HG03066 (cell line): ENCODE data around the gene PLTP.
A peak's percentile ranks its signal among the peaks of the same experiment; 100 is the strongest.
"Not testable (repeated sequence)": the region's sequence is repeated elsewhere in the genome, so short reads cannot be mapped to it uniquely, and the experiment has no call there.

Source experiments
- ATAC-seq: cut with Tn5 transposase; IDR thresholded peaks from one replicate; pipeline ENCODE4 v1.9.1; 2021; ENCODE audit warnings: low read depth; ENCODE audit not compliant: unreplicated experiment

Gene PLTP

DNA sequence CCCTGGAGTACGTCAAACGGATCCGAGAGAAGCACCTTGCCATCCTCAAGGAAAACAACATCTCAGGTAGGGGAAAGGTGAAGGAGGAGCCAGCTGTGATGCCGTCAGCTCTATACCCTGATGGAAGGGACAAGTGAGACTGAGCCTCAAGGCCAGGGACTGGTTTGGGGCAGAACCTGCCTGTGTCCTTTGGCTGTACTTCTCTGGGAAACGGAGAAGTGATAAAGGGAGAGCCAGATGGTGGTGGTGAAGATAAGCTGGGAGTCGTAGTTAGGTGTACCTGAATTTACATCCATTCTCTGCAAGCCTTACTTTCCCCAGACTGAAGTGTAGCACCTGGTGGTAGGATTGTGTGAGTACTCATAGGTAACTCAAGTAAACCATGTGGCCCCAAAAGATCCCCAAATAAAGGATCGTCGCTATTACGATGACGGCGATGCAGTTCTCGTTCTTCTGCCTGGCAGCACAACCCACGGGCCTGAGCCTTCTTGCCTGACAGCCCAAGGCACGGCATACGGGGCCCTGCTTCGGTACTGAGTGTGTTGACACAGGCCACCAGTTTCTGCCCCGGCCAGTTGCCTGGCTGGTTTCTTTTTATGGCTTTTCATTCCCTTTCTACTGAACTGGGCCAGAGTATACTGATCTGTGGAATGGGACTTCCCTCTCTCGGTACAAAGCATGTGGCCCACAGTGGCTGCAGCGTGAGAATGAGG, 33.2 kb upstream of the PLTP start:
- no peak for ATAC-seq

DNA sequence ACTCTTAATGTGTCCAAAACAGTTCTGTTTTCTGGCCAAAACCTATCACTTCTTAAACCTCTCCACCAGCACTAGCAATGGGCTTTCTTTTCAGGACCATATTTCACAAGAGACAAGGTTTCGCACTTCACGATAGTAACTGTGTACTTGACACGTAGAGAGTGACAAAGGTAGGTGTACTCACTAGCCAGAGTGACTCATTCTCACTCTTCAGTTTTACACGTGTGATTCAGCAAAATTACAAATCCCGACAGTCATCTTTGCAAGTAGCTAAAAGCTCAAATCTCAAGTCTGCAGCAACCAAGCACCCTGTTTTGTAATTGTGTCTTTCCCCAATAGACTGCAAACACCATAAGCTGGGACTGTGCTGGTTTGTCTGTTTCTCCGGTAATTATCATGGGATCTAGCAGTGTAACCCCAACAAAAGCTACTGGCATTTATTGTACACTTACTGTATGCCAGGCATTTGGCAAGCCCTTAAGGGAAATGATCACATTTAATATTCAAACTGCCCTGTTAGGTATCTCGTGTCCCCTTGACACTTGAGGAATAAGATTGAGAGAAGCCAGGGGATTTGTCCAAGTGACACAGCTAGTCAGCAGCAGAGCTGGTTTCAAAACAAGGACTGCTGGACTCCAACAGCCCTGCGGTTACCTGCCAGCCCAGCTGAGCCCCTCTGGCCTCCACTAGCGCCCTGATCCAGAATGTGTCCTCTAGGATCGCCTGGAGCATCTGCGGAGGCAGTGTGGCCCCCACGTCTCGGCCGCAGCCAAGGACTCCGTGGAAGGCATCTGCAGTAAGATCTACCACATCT, 32.4 kb upstream of the PLTP start:
- ATAC-seq = no peak

DNA sequence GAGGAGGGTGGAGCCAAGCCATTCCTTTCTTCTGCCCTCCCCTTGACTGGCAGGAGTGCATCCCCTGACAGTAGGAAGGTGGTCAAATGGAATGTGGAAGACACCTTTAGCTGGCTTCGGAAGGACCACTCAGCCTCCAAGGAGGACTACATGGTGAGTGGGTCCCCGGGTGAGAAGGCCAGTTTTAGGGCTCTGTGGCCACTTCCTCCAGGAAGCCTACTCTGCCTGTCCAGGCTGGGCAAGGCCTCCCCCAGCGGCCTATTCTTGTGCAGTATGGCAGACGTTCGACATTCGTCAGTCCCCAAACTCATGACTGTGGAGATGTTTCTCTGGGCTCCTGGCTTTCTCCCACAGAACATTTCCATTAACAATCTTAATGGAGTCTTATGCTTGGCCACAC, 31.7 kb upstream of the PLTP start:
- ATAC-seq = no peak

DNA sequence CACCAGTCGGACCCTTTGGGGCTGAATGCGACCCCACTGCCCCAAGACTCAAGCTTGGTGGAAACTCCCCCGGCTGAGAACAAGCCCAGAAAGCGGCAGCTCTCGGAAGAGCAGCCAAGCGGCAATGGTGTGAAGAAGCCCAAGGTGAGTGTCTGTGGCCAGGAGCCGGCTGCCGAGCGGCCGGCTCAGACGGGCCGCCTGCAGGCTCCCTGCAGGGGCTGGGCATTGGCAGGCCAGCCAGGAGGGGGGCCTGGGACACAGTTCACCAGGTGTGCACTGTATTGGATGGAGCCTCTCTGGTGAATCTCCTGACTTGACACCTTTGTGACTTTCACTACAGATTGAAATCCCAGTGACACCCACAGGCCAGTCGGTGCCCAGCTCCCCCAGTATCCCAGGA, 28.5 kb upstream of the PLTP start:
- no peak for ATAC-seq

DNA sequence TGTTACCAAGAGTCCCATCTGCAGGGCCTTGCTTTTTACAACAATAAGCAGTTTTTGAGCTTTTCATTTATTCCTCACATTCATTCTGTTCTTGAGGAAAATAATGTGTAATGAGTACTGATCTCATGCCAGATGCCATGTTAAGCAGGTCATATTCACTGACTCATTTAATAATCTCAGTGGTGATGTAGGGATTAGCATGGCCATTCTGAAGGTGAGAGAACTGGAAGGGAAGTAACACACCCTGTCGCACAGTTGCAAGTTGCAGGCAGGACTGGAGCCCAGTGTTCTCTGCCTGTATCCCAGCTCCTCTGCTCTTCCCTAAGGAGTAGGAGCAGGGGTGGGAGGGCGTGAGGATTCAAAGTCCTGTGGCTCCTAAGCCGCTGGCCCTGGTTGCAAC, 28.1 kb upstream of the PLTP start:
- no peak for ATAC-seq

DNA sequence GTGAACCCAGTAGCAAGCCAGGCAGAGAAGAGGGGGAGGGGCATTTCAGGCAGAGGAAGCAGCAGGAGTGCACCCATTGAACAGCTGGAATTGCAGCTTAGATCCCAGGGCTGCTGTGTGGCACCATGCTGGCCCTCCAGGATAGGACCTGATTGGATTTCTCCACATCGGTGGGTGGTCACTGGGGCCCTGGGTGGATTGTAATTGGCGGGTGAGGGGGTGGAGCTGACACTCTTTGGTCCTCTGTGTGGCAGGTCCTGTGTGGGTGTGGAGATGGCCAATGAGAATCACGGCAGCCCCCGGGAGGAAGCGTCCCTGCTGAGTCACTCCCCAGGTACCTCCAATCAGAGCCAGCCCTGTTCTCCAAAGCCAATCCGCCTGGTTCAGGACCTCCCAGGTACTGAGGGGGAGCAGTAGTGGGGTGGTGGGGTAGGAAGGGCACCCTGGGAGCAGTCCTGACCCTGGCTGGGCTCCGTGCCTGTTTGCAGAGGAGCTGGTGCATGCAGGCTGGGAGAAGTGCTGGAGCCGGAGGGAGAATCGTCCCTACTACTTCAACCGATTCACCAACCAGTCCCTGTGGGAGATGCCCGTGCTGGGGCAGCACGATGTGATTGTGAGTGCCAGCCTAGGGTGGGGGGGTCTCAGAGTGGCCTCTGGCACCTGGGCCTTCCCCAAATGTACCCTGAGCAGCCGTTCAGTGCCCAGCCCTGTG, 26.9 kb upstream of the PLTP start:
- ATAC-seq = no peak

DNA sequence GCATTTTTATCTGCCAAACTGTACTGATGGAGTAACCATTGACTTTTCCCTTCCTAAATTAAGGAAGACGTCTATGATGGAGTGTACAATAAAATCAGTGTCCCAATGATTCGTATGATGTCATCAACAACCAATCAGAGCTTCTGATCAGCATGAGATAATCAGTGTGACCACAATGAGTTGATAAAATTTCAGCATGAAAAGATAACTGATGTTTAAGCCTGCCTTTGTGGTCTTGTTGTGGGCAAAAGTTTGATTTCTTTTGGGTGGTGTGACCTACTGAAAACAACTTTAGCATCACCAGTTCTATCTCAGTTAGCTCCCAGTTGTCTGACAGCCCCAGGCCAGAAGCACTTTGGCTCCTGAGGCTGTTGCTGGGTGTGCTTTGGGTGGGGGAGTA, 25.8 kb upstream of the PLTP start:
- ATAC-seq = no peak

DNA sequence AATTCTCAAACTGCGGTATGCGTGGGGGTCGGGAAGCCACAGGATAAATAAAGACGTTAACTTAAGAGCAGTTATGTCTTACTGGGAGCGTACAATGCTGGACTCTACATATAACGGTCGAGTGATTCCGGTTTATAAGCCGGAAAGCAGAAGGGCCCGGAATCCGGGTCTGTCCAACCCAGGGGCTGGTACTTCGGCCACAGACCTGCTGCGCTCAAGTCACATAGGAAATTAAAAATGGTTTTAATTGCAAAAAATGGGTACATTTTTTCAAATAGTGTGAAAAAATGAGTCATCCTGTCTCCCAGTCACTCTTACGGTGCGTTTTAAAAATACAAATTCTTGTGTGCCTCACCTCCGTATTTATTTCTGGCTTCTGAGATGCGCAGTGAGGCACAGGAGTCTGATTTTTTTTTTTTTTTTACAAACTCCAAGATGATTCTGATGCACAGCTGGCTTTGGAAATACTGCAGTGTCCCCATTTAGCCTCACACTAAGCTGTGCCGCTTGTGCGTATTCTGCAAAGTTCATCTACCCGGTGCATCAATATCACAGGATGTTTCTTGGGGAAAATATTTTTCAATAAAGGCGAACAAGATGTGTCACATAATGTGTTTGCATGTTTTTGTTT, 23.6 kb upstream of the PLTP start:
- ATAC-seq = peak; percentile 7

DNA sequence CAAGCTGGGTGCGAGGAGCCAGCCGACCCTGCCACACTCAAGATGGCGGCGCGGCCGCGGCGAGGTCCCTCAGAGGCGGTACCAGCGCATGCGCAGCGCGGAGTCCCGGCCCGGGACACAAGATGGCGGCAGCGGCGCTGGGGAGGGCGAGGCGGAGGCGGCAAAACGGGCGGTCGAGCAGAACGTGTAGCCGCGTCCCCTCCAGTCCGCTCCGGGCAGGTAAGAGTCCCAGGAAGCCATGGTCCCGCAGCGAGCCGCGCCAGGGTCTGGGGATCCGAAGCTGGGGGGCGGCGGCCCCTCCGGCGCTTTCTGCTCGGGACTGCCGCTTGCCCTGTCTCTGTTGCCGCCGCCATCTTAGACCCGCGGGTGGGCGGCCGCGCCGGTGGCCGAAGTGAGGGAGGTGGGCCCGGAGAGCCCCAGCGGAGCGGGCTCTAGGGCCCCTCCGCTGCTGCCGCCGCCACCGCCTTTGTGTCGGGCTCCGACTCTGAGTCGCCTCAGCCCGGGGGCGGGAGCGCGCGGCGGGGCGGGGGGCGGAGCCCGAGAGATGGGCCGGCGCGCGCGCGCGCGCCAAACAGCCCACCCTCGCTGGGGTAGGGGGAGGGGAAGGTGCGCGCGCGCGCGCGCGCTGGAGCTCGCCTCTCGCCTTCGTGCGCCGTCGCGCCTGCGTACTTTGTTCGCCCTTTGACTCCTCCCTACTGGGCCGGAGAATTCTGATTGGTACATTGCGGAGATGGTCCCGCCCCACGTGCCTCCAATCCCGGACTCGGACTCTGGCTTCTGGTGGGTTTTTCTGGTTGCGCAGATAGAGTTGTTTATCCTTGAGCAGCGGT, 22.8 kb upstream of the PLTP start, which contains the start of gene PCIF1:
Gene PCIF1 (plus strand): TSS at position 98 of the 830 bp plus-strand sequence. CDS start 4,317 bp downstream, outside the sequence.
- peak; percentile 72 for ATAC-seq

DNA sequence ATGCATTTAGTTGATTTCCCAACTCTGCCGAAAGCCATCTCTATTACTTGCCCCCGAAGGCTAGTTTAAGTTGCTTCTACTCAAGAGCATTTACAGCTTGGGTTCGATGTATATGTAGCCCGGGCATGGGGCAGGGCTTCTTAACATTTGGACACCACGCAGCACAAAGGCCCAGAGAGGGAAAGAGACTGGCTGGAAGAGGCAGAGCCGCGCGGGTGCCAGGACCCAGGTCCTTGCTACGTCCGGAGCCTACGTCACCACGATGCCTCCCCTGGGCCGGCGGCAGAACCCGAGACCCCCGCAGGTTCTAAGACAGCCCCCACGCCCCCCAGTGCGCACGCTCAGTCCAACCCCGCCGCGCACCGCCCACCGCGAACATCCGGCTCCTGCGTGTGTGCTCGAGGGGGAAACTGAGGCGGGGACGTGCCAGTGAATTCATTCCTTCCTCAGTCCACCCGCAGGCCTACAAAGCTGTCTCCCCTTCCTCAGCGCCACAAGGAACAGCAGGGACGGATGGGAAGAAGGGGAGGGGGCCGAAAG, 22.2 kb upstream of the PLTP start:
- ATAC-seq = no peak

DNA sequence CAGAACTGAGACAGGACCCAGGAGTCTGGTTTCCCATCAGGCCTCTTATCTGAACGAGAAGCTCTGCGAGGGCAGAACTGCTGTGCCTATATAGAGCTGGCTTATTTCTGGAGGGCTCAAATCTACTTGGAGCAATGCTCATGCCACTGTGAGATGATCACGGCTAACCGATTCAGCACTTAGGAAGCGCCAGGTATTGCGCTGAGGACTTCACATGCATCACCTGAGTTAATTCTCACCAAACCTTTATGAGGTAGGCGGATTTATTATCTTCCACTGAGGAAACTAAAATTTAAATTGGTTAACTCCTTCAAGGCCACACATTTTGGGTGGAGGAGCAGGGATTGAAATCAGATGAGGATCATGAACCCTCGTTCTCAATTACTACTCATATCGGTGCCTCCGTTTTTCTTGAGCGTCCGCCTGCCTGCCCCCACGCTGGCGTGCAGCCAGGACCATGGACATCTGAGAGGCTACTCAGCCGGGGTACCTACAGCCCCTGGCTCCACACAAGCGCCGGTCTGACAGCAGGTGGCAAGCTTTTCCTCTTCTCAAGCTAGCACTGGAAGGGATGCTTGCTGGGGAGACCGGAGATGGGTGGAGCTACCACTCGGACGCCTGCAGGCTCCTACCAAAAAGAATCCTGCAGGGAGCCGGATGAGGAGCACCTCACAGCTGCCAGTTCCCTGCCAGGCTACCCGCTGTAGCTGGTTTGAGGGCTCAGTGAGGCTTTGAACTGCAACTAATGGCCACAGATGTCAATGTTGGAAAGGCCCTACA, 21.5 kb upstream of the PLTP start:
- ATAC-seq = no peak

DNA sequence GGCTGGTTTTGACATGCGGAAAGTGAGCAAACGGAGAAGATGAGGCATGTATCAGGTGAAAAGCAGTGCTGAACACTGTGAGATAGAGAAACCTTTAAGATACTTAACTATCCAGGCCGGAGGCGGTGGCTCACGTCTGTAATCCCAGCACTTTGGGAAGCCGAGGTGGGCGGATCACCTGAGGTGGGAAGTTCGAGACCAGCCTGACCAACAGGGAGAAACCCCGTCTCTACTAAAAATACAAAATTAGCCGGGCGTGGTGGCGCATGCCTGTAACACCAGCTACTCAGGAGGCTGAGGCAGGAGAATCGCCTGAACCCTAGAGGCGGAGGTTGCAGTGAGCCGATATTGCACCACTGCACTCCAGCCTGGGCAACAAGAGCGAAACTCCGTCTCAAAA, 19.7 kb upstream of the PLTP start:
- ATAC-seq = not testable (repeated sequence)

DNA sequence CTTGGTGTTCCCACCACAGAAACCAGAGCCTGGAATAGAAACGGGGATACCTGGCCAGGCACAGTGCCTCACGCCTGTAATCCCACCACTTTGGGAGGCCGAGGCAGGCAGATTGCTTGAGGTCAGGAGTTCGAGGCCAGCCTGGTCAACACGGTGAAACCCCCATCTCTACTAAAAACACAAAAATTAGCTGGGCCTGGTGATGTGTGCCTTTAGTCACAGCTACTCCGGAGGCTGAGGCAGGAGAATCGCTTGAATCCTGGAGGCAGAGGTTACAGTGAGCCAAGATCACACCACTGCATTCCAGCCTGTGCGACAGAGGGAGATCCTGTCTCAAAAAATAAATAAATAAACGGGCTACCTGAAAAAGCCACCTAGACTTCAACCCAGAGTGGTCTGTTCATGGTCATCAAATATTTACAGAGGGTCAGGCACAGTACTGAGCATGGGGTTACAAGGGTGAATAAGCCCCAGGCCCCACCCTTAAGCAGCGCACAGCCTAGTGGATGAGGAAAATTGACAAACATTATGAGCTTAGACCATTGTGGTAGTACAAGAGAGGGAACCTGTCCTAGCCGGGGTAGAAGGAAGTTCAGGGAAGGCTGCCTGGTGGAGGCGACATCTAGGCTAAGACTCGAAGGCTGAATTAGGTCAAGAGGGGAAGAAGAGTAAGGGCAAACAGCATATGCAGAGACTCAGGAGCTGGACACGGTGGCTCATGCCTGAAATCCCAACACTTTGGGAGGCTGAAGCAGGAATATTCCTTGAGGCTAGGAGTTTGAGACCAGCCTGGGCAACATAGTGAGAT, 15.3 kb upstream of the PLTP start:
- ATAC-seq = no peak

DNA sequence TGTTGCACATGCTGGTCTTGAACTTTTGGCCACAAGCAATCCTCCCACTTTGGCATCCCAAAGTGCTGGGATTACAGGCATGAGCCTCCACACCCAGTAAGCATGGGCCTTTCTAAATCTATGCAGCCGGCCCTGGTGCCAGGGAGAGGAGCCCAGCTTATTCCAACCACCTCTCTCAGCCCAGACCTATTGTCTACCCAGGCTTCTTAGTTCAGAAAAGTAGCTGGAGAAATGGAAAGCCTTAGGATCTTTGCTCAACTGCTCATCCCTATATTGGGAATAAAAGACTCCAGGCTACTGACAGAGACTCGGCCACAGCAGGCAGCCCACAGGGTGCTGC, 14.7 kb upstream of the PLTP start:
- ATAC-seq = no peak

DNA sequence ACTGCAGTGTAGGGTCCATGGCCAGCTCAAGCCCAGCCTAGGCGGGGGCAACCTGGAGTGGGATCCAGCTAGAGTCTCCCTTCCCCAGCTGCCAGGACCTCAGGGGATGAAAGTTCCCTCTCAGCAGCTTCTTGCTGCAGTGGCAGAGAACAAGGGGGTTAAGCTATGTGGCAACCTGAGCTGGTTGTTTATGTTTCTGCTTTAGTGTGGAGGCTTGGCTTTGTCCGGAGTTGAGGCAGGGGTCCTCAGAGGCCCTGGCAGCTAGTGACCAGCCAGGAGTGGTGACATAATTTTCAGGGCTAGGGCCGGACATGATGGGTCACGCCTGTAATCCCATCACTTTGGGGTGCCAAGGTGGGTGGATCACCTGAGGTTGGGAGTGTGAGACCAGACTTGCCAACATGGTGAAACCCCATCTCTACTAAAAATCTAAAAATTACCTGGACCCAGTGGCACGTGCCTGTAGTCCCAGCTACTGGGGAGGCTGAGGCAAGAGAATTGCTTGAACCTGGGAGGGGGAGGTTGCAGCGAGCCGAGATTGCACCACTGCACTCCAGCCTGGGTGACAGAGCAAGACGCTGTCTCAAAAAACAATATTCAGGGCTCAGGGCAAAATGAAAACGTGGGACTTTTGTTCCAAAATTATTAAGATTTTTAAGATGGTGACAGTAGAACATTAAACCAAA, 14.0 kb upstream of the PLTP start:
- ATAC-seq = no peak

DNA sequence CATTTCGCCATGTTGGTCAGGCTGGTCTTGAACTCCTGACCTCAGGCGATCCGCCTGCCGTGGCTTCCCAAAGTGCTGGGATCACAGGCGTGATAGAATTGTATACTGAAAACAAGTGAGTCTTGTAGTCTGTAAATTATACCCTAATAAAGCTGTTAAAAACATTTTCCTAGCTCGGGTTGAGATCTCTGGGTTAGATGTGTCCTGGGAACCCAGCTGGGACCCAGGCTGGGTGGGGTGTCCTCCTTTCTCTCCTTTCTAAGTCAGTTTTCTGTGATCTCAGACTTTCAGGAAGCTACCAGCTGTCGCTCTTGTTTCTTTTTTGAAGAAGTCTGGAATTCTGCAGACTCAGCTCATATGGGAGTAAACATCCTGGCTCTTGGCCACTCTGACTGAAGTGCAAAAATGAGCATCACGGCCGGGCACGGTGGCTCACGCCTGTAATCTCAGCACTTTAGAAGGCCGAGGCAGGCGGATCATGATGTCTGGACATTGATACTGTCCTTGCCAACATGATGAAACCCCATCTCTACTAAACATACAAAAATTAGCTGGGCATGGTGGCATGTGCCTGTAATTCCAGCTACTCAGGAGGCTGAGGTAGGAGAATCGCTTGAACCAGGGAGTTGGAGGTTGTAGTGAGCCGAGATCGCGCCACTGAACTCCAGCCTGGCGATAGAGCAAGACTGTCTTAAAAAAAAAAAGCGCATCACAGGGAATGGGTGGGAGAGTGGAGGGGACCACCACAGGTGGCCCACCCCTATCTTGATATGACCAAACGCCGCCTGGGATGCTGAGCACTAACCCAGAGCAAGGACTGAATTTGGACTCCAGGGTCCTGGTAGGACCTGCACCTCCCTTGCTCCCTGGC, 12.7 kb upstream of the PLTP start:
- no peak for ATAC-seq
